Measurements from ENCODE around the gene ABAT. TPM values are rescaled to one million over a fixed set of nuclear protein-coding genes. Genes with fewer than 3 reads are reported as not detected.

Gene ABAT
- total and polyA plus RNA-seq, 7 donors, result 0.55 to 1.7 (median 0.79) TPM

DNA sequence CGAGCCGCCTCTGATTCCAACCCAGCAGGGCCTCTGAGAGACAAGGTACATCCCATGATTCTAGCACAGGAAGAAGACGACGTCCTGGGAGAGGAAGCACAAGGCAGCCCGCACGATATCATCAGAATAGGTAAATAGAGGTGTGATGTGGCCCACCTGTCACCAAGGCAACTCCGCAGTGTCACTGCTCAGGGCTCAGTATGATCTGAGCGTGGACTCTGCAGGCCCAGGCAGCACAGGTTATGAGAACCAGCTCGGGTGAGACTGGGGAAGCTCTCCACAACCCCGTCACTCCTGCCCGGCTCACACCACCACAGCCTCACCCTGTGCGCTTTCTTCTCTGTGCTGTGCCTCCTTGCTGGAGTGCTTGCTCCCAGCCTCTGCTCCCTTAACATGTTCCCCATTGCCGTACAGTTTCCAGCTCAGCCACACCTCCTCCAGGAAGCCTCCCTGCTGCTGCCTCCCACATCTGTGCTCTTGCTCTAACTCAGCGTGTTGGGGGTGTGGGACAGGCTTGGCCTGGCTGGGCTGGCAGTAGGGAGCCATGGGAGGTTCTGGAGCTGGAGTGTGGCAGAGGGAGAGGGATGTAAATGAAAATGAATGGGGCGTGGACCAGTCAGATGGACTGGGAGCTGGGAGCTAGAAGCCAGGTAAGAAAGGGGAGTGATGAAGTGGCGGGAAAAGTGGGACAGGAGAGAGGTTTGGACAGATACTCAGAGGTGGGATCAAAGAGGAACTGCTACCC is 45.3 kb upstream of the ABAT start:
- H3K27ac ChIP-seq, result no peak overlapping the region
- intact Hi-C loops (cut with DNase I), result no loop called here
- DNase-seq, result no peak
- no peak overlapping the region for H3K4me3 ChIP-seq
- H3K36me3 ChIP-seq (ENCODE audit: insufficient read depth in 1 of 2, low read depth in 1 of 2), result peaks cover 17 to 89% of the 10 kb centered on the region in 2 donors
- H3K9me3 ChIP-seq, result no peaks in the 10 kb centered on the region
- TF ChIP-seq, protein P1, sequence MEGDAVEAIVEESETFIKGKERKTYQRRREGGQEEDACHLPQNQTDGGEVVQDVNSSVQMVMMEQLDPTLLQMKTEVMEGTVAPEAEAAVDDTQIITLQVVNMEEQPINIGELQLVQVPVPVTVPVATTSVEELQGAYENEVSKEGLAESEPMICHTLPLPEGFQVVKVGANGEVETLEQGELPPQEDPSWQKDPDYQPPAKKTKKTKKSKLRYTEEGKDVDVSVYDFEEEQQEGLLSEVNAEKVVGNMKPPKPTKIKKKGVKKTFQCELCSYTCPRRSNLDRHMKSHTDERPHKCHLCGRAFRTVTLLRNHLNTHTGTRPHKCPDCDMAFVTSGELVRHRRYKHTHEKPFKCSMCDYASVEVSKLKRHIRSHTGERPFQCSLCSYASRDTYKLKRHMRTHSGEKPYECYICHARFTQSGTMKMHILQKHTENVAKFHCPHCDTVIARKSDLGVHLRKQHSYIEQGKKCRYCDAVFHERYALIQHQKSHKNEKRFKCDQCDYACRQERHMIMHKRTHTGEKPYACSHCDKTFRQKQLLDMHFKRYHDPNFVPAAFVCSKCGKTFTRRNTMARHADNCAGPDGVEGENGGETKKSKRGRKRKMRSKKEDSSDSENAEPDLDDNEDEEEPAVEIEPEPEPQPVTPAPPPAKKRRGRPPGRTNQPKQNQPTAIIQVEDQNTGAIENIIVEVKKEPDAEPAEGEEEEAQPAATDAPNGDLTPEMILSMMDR (IDR thresholded peaks at IDR 0.05), result no peak
- WGBS, 3 donors, result 94 to 95% (median 95%) methylated on average over 16 of the region's 16 CpGs
- H3K4me1 ChIP-seq, result peaks cover 1% of the 10 kb centered on the region
- ATAC-seq, result no peak
- H3K27me3 ChIP-seq (ENCODE audit: insufficient read depth in 3 of 3, low read length in 2 of 3), result no peaks in the 10 kb centered on the region

DNA sequence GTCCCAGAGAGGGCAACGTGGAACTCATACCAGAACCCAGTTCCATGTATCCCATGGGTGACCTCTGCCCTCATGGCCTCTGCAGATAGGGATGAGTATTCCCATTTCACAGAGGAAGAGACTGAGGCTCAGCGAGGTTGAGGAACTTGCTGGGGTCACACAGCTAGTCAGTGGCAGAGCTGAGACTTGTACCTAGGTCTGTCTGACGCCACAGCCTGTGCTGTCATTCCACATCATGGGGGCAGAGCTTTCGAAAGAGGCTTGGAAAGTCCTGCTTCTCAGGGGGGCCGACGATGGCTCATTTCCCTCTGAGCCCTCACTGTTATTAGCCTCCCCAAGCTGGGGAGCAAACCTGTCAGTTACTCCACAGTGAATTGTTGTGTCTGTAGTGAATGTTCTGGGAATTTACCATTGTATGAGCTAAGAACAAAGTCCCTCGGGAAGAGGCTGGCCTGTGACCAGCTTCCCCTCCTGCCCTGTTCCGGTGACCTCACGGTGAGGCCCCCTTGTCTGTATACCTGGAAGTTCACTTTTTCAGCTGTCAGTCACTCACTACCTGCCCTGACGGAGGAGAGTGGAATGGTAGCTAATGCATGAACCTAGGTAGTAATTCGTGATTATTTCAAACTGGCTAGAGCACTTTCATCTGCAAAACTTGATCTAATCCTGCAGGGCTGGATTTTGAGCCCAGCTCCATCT is 44.0 kb upstream of the ABAT start:
- TF ChIP-seq, protein P1 (IDR thresholded peaks at IDR 0.05), result no peak

DNA sequence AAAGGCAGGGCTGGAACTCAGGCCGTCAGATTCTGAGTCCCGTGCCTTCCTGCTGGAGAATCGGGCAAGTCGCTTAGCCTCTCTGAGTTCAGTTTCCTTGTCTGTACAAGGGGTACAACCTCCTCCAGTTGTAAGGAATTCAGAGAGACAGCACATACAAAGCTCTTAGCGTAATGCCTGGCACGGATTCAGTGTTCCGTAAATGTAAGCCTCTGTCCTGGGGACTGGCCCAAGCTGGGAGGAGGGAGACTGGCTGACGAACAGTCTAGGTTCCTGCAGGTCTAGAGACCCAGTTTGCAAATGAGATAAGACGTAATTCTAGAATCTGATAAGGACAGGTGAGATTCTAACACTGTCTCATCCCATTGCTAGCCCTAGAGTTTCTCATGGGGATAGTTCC is 43.0 kb upstream of the ABAT start:
- WGBS, 3 donors, result 75 to 89% (median 78%) methylated on average over 9 of the region's 9 CpGs
- H3K27me3 ChIP-seq (ENCODE audit: insufficient read depth in 3 of 3, low read length in 2 of 3), result no peaks in the 10 kb centered on the region
- peaks cover 15 to 99% of the 10 kb centered on the region in 2 donors for H3K36me3 ChIP-seq (ENCODE audit: insufficient read depth in 1 of 2, low read depth in 1 of 2)
- TF ChIP-seq, protein P1 (IDR thresholded peaks at IDR 0.05), result no peak
- H3K4me1 ChIP-seq, result no peaks in the 10 kb centered on the region
- no peak overlapping the region for H3K27ac ChIP-seq
- peak in 3 of 4 donors; percentile 49 to 71 (median 67) for ATAC-seq
- DNase-seq, result no peak
- H3K4me3 ChIP-seq, result no peak overlapping the region
- H3K9me3 ChIP-seq, result no peaks in the 10 kb centered on the region
- intact Hi-C loops (cut with DNase I), result no loop called here

More for the DNA sequence above, 44.0 kb upstream of the ABAT start:
- DNase-seq, result no peak
- ATAC-seq, result no peak
- Histone ChIP-seq H3K4me1 (no peaks in the 10 kb centered on the region), H3K9me3 (no peaks in the 10 kb centered on the region), H3K36me3 (ENCODE audit: insufficient read depth in 1 of 2, low read depth in 1 of 2) (peaks cover 17 to 99% of the 10 kb centered on the region in 2 donors), H3K27ac (peak overlapping the region; percentile 9), H3K4me3 (no peak overlapping the region), H3K27me3 (ENCODE audit: insufficient read depth in 3 of 3, low read length in 2 of 3) (no peaks in the 10 kb centered on the region)
- 88 to 90% (median 90%) methylated on average over 11 of the region's 11 CpGs for WGBS, 3 donors
- intact Hi-C loops (cut with DNase I), result no loop called here

DNA sequence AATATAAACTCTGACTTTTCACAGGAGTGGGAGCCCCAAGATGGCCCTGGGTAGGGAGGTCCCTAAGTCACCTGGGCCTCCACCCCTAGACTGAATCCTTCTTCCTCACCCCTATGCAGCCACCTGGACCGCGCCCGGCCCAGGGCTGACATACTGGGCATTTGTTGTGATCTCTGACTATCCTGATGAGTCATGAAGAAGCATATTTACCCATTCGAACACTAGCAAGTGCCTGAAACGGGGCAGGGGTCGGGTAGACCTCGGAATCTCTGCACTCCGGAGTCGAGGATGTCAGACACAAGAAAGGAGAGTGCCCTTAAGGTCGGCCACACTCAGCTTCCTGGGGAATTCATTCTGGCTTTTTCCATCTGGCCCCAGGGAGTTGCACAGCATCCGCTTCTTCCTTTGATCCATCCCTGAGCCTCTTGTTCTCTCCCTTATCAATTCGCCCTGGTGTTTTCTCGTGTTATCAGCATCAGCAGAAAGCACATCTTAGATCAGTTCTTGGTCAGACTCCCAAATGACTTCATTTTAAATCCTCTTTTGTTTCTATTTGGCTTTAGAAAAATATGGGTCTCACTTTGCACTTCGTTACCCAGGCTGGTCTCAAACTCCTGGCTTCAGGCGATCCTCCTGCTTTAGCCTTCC is 42.5 kb upstream of the ABAT start:
- TF ChIP-seq, protein P1 (IDR thresholded peaks at IDR 0.05), result no peak
- Histone ChIP-seq H3K9me3 (no peaks in the 10 kb centered on the region), H3K36me3 (ENCODE audit: insufficient read depth in 1 of 2, low read depth in 1 of 2) (peaks cover 14 to 99% of the 10 kb centered on the region in 2 donors), H3K4me1 (no peaks in the 10 kb centered on the region), H3K27me3 (ENCODE audit: insufficient read depth in 3 of 3, low read length in 2 of 3) (no peaks in the 10 kb centered on the region), H3K27ac (no peak overlapping the region), H3K4me3 (no peak overlapping the region)
- DNase-seq (no peak), ATAC-seq (peak; percentile 12 to 61 (median 41))
- intact Hi-C loops (cut with DNase I), result no loop called here
- 67 to 69% (median 68%) methylated on average over 15 of the region's 15 CpGs for WGBS, 3 donors
